Cardiac fibroblast (primary cell): ENCODE measurements around the gene SHCBP1L.
A peak's percentile ranks its signal among the peaks of the same experiment; 100 is the strongest.
"Not testable (repeated sequence)": the region's sequence is repeated elsewhere in the genome, so short reads cannot be mapped to it uniquely, and the experiment has no call there.

Experiments used
- DNase-seq, 2 donors: peaks; one replicate each; pipeline versions ENCODE4 v3.0.0 to v3.0.0-alpha.2; 2010; ENCODE audit warnings: low read depth in 2 of 2
- H3K4me3 ChIP-seq, 2 donors: replicated peaks in 1 of 2; 1 replicate in 1 of 2; 2 replicates in 1 of 2; pipeline ENCODE4 v1.5.1; 2011; ENCODE audit warnings: low read depth in 2 of 2, low read length in 2 of 2, mild to moderate bottlenecking in 2 of 2, moderate library complexity in 1 of 2
- CTCF ChIP-seq: IDR thresholded peaks from one replicate; pipeline ENCODE4 v1.5.1; 2011; ENCODE audit warnings: low read depth, mild to moderate bottlenecking, low read length, inconsistent platforms

The SHCBP1L gene

DNA sequence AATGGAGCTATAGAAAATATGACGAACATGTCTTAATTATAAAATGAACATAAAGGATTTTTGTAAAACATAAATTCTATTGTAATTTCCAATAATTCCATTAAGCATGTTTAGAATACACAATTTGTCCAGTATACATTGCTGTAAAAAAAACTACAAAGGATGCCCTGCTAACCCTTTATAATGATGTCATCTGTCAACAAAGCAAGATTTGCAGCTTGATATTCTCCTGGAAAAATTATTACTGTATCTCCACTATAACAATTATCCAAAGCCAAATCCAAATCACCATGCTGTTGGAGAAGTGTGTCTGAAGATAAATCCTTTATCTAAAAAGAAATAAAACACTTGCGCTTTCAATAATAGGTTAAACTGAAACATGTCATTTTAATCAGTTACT, 47.6 kb downstream of the SHCBP1L start:
- no peak for DNase-seq
- H3K4me3 ChIP-seq, result no peak overlapping the region
- no peak for TF ChIP-seq CTCF

- not testable (repeated sequence) for H3K4me3 ChIP-seq, DNase-seq
These were observed 51.0 kb downstream of the SHCBP1L start for GRCh38 chr1:182901946-182902345.

- no peak for DNase-seq
- no peak overlapping the region for H3K4me3 ChIP-seq
- TF ChIP-seq CTCF, result no peak
These were observed 55.3 kb downstream of the SHCBP1L start for GRCh38 chr1:182897696-182898095.

DNA sequence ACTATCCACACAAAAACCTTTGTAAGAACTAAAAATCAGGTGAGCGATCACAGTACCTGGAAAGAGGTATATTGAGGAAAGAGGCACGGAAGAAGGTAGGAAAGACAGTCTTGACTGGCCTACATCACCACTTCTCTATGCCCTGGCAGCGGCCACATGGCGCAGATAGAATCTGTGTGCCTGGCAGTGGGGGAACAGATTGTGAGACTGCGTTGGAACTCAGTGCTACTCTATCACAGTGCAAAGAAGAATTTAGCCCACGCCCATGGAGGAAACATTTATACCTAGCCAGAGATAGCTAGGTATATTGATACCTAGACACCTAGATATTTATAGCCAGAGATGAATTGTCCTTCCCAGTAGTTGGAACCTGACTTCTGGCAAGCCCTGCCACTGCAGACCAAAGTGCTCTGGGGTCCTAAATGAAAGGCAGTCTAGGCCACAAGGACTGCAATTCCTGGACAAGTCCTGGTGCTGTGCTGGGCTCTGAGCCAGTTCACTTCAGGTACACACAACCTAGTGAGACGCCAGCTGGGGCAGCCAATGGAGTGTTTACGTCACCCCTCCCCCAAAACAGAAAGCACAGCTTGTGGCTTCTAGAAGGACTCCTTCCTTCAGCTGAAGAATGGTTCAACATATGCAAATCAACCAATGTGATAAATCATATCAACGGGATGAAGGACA, 61.9 kb downstream of the SHCBP1L start:
- H3K4me3 ChIP-seq, result no peak overlapping the region
- no peak for TF ChIP-seq CTCF
- no peak for DNase-seq

DNA sequence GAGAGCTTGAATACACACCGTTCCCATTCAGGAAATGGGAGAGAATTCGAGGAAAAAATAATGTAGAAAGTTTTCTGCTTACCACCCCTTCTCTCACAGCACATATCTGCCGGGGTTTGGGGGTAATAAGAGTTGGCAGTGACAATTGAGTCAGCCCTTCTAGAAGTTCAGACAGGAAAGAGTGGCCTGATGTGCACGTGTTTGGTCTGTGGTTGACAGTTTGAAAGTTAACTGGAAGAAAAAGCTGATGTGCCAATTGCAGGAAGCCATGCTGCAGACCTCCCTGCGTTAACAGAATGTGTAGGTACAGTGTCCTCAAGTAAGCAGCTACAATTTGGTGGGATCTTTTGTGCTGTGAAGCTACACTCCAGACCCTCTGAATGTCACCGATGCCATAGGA, 63.0 kb downstream of the SHCBP1L start:
- no peak for TF ChIP-seq CTCF
- DNase-seq, result no peak
- H3K4me3 ChIP-seq, result no peak overlapping the region

GRCh38 chr1:182888736-182889531, 64.0 kb downstream of the SHCBP1L start:
- no peak overlapping the region for H3K4me3 ChIP-seq
- no peak for TF ChIP-seq CTCF
- peak in 1 of 2 donors; percentile 46 for DNase-seq

DNA sequence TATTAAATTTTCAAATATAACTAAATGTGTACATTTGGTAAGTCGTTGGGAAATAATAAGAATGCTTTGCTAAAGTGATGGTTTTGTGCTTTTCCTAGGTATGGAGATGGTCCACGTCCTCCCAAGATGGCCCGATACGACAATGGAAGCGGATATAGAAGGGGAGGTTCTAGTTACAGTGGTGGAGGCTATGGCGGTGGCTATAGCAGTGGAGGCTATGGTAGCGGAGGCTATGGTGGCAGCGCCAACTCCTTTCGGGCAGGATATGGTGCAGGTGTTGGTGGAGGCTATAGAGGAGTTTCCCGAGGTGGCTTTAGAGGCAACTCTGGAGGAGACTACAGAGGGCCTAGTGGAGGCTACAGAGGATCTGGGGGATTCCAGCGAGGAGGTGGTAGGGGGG, 66.0 kb downstream of the SHCBP1L start:
- H3K4me3 ChIP-seq, result no peak overlapping the region
- no peak for DNase-seq
- no peak for TF ChIP-seq CTCF
